Psoas muscle (tissue), 8 donors: Measurements from ENCODE around the gene TFAP2A. TPM values are rescaled to one million over a fixed set of nuclear protein-coding genes. Genes with fewer than 3 reads are reported as not detected.

ENCODE experiments used
- ATAC-seq, 4 donors: fragments of 200-7000 bp; cut with Tn5 transposase; one replicate each; pipeline ENCODE4 v1.9.1; 2020; ENCODE audit warnings: moderate library complexity in 3 of 4, mild to moderate bottlenecking in 2 of 4
- DNase-seq, 2 donors: peaks; one replicate each; pipeline ENCODE4 v3.0.0-alpha.2; 2020
- H3K27ac ChIP-seq: fragments of 200-600 bp; one replicate; pipeline ENCODE4 v1.8.0; 2022
- H3K27me3 ChIP-seq, 3 donors: fragments of 200-600 bp in 1 of 3; one replicate each; pipeline versions ENCODE4 v1.6.1 to v1.8.0; 2013 to 2022; ENCODE audit warnings: low read length in 2 of 3, mild to moderate bottlenecking in 2 of 3, moderate library complexity in 1 of 3; ENCODE audit not compliant: insufficient read depth in 3 of 3
- H3K36me3 ChIP-seq, 2 donors: fragments of 200-600 bp in 1 of 2; one replicate each; pipeline versions ENCODE4 v1.6.1 to v1.8.0; 2013 to 2022; ENCODE audit warnings: low read depth in 1 of 2, mild to moderate bottlenecking in 1 of 2, moderate library complexity in 1 of 2; ENCODE audit not compliant: insufficient read depth in 1 of 2
- H3K4me1 ChIP-seq: fragments of 200-600 bp; one replicate; pipeline ENCODE4 v1.8.0; 2022
- H3K4me3 ChIP-seq: fragments of 200-600 bp; one replicate; pipeline ENCODE4 v1.8.0; 2022; ENCODE audit warnings: mild to moderate bottlenecking
- H3K9me3 ChIP-seq: fragments of 200-600 bp; one replicate; pipeline ENCODE4 v1.8.0; 2022
- CTCF ChIP-seq: fragments of 200-600 bp; IDR thresholded peaks from one replicate; pipeline ENCODE4 v1.8.0; 2022; ENCODE audit warnings: antibody characterized with exemption
- WGBS, 3 donors: extraction: QIAGEN DNeasy Blood & Tissue Kit; methylation state at CpG; one replicate each; pipeline versions ENCODE4 v1.1.6 to v1.1.7; 2013; 5-methylcytosine and 5-hydroxymethylcytosine counted together
- intact Hi-C, 2 donors: fragments of 100-400 bp; cut with DNase I; formaldehyde crosslinking; loops; one replicate each; pipeline versions ENCODE4 v1.11.0 to v1.14.2; 2022
- polyA plus RNA-seq, 3 donors: library from polyadenylated mRNA; stranded (reverse); fragments of 200-250 nt; gene quantifications; one replicate each; pipeline ENCODE4 v1.2.3, GENCODE V29; 2013
- total RNA-seq, 4 donors: library from RNA; stranded (reverse); fragmentation: NEBNext Ultra II Directional in 2 of 4; extraction: Animal tissue kit (Norgen Biotek cat#: 25700) in 2 of 4; gene quantifications; one replicate each; pipeline versions ENCODE4 v1.2.1 to v1.2.4, GENCODE V29; 2021 to 2023
- donor health status: healthy with polysubstance abuse.
- donor health status: DM: no; HTN: no; CAD: no; lungs with moderate emphysema.
- donor health status: Bipolar disorder and iron deficiency.
- donor health status: healthy.
- donor health status: DM: yes; HTN: yes; CAD: no.
- donor health status: DM: no; HTN: no; CAD: no.
- donor health status: DM: no; HTN: no; CAD: no.
- donor health status: DM: yes; HTN: yes; CAD: no.

TFAP2A gene
- total and polyA plus RNA-seq, 7 donors: under 0.01 to 0.15 TPM; not detected in 5

GRCh38 chr6:10413850-10414738 lies 780 bp downstream of the TFAP2A start:
- intact Hi-C loops: no loop called here
- 1 to 3% (median 3%) methylated on average over 37 of the region's 37 CpGs for WGBS, 3 donors
- H3K27ac ChIP-seq: no peak overlapping the region
- TF ChIP-seq CTCF: no peak
- no peaks in the 10 kb centered on the region for H3K9me3 ChIP-seq
- DNase-seq: no peak
- peaks cover 21% of the 10 kb centered on the region for H3K4me1 ChIP-seq
- peak overlapping the region; percentile 76 for H3K4me3 ChIP-seq
- no peak for ATAC-seq
- H3K27me3 ChIP-seq: peaks cover 0 to 97% (median 70%) of the 10 kb centered on the region in 3 donors
- H3K36me3 ChIP-seq: no peaks in the 10 kb centered on the region

GRCh38 chr6:10413262-10413849 lies 1.5 kb downstream of the TFAP2A start:
- no peaks in the 10 kb centered on the region for H3K9me3 ChIP-seq
- no peak for TF ChIP-seq CTCF
- peak overlapping the region; percentile 76 for H3K4me3 ChIP-seq
- peaks cover 21% of the 10 kb centered on the region for H3K4me1 ChIP-seq
- DNase-seq: no peak
- 3 to 4% (median 4%) methylated on average over 31 of the region's 31 CpGs for WGBS, 3 donors
- H3K36me3 ChIP-seq: no peaks in the 10 kb centered on the region
- H3K27me3 ChIP-seq: peaks cover 0 to 97% (median 64%) of the 10 kb centered on the region in 3 donors
- intact Hi-C loops: no loop called here
- H3K27ac ChIP-seq: no peak overlapping the region
- no peak for ATAC-seq

GRCh38 chr6:10412461-10413261 lies 2.2 kb downstream of the TFAP2A start:
- 0 to 1% (median 0%) methylated on average over 48 to 82 of the region's 82 CpGs for WGBS, 3 donors
- Histone ChIP-seq H3K4me3 (peak overlapping the region; percentile 76), H3K4me1 (peaks cover 21% of the 10 kb centered on the region), H3K27ac (no peak overlapping the region), H3K27me3 (peaks cover 0 to 97% (median 59%) of the 10 kb centered on the region in 3 donors), H3K9me3 (no peaks in the 10 kb centered on the region), H3K36me3 (no peaks in the 10 kb centered on the region)
- DNase-seq (no peak), ATAC-seq (peak; percentile 31 to 69 (median 48))
- intact Hi-C loops: no loop called here
- no peak for TF ChIP-seq CTCF

- H3K9me3 ChIP-seq: no peaks in the 10 kb centered on the region
- 0 to 1% (median 0%) methylated on average over 36 of the region's 36 CpGs for WGBS, 3 donors
- H3K4me1 ChIP-seq: peaks cover 21% of the 10 kb centered on the region
- ATAC-seq: peak in 3 of 4 donors; percentile 15 to 64 (median 21)
- no peaks in the 10 kb centered on the region for H3K36me3 ChIP-seq
- peak overlapping the region; percentile 76 for H3K4me3 ChIP-seq
- no peak for TF ChIP-seq CTCF
- intact Hi-C loops: no loop called here
- H3K27me3 ChIP-seq: peaks cover under 1 to 97% (median 53%) of the 10 kb centered on the region in 3 donors
- H3K27ac ChIP-seq: no peak overlapping the region
- peak in 1 of 2 donors; percentile 45 for DNase-seq
Observed at GRCh38 chr6:10411971-10412460, 2.9 kb downstream of the TFAP2A start.
